Coronary artery (tissue), 2 donors: ENCODE results near the gene XPO5.

Experiments
- DNase-seq: peaks from one replicate; pipeline ENCODE4 v3.0.0-alpha.2; 2017; ENCODE audit warnings: low spot score
- H3K27ac ChIP-seq, 2 donors: fragments of 200-600 bp; sonication (generic); one replicate each; pipeline ENCODE4 v1.5.1; 2016 to 2019
- H3K4me3 ChIP-seq: fragments of 200-600 bp; sonication (generic); 2 replicates; pipeline ENCODE4 v1.5.1; 2016; ENCODE audit warnings: mild to moderate bottlenecking, moderate library complexity
- TF ChIP-seq, protein P1 (sequence below): fragments of 200-600 bp; sonication (generic); IDR thresholded peaks from one replicate; pipeline ENCODE4 v1.5.1; 2019; ENCODE audit warnings: antibody characterized with exemption

Gene XPO5

DNA sequence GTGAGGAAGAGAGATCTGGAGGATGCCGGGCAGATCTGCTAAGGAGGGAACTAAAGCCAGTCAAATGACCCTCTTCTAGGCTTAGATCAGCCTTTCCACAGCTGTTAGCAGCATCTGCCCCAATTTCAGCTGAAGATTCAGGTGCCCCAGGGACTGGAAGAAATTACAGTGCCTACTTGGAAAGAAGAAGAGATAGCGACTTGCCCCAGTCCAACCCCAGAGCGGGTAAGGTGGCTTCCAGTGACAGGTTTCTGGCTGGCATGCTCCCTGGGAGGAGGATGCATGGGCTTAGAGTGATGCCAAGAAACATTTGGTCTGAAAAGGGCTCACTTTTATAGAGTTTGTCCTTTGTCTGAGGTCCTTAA is 97.8 kb downstream of the XPO5 start:
- H3K27ac ChIP-seq, result peak overlapping the region in 1 of 2 donors; percentile 75
- H3K4me3 ChIP-seq, result peak overlapping the region; percentile 75
- TF ChIP-seq, protein P1, sequence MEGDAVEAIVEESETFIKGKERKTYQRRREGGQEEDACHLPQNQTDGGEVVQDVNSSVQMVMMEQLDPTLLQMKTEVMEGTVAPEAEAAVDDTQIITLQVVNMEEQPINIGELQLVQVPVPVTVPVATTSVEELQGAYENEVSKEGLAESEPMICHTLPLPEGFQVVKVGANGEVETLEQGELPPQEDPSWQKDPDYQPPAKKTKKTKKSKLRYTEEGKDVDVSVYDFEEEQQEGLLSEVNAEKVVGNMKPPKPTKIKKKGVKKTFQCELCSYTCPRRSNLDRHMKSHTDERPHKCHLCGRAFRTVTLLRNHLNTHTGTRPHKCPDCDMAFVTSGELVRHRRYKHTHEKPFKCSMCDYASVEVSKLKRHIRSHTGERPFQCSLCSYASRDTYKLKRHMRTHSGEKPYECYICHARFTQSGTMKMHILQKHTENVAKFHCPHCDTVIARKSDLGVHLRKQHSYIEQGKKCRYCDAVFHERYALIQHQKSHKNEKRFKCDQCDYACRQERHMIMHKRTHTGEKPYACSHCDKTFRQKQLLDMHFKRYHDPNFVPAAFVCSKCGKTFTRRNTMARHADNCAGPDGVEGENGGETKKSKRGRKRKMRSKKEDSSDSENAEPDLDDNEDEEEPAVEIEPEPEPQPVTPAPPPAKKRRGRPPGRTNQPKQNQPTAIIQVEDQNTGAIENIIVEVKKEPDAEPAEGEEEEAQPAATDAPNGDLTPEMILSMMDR, result no peak
- no peak for DNase-seq

- TF ChIP-seq, protein P1, result no peak
- DNase-seq, result peak; percentile 93
- H3K4me3 ChIP-seq, result peak within 1 kb of the TSS; percentile 75
- peak within 1 kb of the TSS; percentile 66 to 75 for H3K27ac ChIP-seq
These were observed 98.4 kb downstream of the XPO5 start, which contains the start of gene TJAP1 for GRCh38 chr6:43477235-43478007. Gene TJAP1 (plus strand): TSS chr6:43477570. CDS start chr6:43499002, 21,432 bp downstream.

DNA sequence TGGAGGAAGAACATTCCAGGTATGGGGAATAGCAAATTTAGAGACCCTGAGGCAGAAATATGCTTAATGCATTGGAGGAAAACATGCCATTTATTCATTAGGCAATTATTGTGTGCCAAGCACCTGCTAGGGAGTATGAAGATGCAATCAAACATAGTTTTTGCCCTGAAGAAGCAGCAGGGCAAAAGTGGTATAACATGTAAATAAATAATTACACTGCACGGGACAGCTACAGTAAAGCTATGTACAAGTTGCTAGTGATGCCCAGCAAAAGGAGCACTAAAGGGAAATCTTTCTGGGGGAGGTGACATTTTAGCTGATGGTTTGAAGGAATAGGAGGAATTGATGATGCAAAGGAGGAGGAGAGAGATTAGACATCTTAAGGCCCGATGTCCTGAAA is 99.1 kb downstream of the XPO5 start:
- Histone ChIP-seq H3K4me3 (peak overlapping the region; percentile 75), H3K27ac (peak overlapping the region; percentile 35 to 66)
- no peak for DNase-seq
- TF ChIP-seq, protein P1, result no peak

- TF ChIP-seq, protein P1, result no peak
- DNase-seq, result no peak
- H3K4me3 ChIP-seq, result no peak overlapping the region
- H3K27ac ChIP-seq, result no peak overlapping the region
These were observed 100.3 kb downstream of the XPO5 start for GRCh38 chr6:43475516-43475915.

- no peak overlapping the region for H3K27ac ChIP-seq
These were observed 103.3 kb downstream of the XPO5 start for GRCh38 chr6:43472515-43472914.

More at GRCh38 chr6:43472515-43472914, 103.3 kb downstream of the XPO5 start:
- TF ChIP-seq, protein P1, result no peak
- H3K4me3 ChIP-seq, result no peak overlapping the region
- no peak for DNase-seq
